Endothelial cell of umbilical vein (primary cell): Measurements from ENCODE around the gene MIS12.

Experiments
- EZH2 ChIP-seq: IDR thresholded peaks from 2 replicates; pipeline ENCODE4 v1.6.1; 2012; ENCODE audit warnings: borderline replicate concordance, low read depth, mild to moderate bottlenecking, moderate library complexity, low read length, inconsistent platforms; ENCODE audit not compliant: severe bottlenecking
- FOS ChIP-seq: IDR thresholded peaks from 2 replicates; pipeline ENCODE4 v1.6.1; 2011; ENCODE audit warnings: mild to moderate bottlenecking, low read length, moderate library complexity, borderline replicate concordance; ENCODE audit not compliant: insufficient read depth
- GATA2 ChIP-seq: IDR thresholded peaks from 2 replicates; pipeline ENCODE4 v1.7.0; 2011; ENCODE audit warnings: low read depth, mild to moderate bottlenecking, moderate library complexity, mixed read lengths, low read length; ENCODE audit not compliant: insufficient read length, insufficient read depth
- POLR2A ChIP-seq: IDR thresholded peaks from 2 replicates; pipeline ENCODE4 v1.6.1; 2012; ENCODE audit warnings: low read depth, mild to moderate bottlenecking, control low read depth, low read length
- POLR2AphosphoS5 ChIP-seq: IDR thresholded peaks from 2 replicates; pipeline ENCODE4 v1.6.1; 2012; ENCODE audit warnings: low read depth, mild to moderate bottlenecking, control low read depth, low read length, moderate library complexity; ENCODE audit not compliant: insufficient read depth
- TF ChIP-seq, protein P1 (sequence below), 2 donors: IDR thresholded peaks; 1 replicate in 1 of 2; 2 replicates in 1 of 2; pipeline ENCODE4 v1.5.1; 2011; ENCODE audit warnings: low read length in 2 of 2, mild to moderate bottlenecking in 2 of 2, moderate library complexity in 2 of 2, control low read depth in 1 of 2, inconsistent platforms in 1 of 2, low read depth in 1 of 2; ENCODE audit not compliant: insufficient read depth in 1 of 2; ENCODE audit errors: extremely low read depth in 1 of 2
- TF ChIP-seq, protein P2 (sequence below): IDR thresholded peaks from 2 replicates; pipeline ENCODE4 v1.6.1; 2011; ENCODE audit not compliant: insufficient read depth, insufficient read length

DNA sequence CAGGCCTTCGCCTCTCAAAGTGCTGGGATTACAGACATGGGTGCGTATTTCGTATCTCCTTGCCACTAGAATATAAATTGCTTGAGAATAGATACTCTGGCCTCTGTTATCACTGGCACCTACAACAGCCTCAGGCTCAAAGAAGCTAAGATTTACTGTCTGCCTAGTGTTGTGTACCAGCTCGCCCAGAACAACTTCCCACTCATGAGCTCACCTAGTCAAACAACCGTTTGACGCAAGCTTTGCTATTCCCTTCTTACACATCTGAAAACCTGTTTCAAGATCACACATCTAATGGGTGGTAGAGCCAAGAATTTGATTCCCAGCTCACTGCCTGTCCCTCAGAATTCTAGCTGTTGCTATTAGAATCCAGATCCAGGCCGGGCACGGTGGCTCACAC lies 24.4 kb downstream of the MIS12 start:
- TF ChIP-seq, protein P1, sequence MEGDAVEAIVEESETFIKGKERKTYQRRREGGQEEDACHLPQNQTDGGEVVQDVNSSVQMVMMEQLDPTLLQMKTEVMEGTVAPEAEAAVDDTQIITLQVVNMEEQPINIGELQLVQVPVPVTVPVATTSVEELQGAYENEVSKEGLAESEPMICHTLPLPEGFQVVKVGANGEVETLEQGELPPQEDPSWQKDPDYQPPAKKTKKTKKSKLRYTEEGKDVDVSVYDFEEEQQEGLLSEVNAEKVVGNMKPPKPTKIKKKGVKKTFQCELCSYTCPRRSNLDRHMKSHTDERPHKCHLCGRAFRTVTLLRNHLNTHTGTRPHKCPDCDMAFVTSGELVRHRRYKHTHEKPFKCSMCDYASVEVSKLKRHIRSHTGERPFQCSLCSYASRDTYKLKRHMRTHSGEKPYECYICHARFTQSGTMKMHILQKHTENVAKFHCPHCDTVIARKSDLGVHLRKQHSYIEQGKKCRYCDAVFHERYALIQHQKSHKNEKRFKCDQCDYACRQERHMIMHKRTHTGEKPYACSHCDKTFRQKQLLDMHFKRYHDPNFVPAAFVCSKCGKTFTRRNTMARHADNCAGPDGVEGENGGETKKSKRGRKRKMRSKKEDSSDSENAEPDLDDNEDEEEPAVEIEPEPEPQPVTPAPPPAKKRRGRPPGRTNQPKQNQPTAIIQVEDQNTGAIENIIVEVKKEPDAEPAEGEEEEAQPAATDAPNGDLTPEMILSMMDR (IDR thresholded peaks at IDR 0.05; ENCODE audit: extremely low read depth in 1 of 2, insufficient read depth in 1 of 2, low read depth in 1 of 2, low read length in 2 of 2): no peak
- TF ChIP-seq, protein P2, sequence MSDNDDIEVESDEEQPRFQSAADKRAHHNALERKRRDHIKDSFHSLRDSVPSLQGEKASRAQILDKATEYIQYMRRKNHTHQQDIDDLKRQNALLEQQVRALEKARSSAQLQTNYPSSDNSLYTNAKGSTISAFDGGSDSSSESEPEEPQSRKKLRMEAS: no peak
- TF ChIP-seq EZH2: no peak
- TF ChIP-seq POLR2A: no peak
- TF ChIP-seq POLR2AphosphoS5: no peak
- no peak for TF ChIP-seq GATA2
- no peak for TF ChIP-seq FOS
